ENCODE measurements around the gene C9orf78. TPM values are rescaled to one million over a fixed set of nuclear protein-coding genes. Genes with fewer than 3 reads are reported as not detected.

The C9orf78 gene
- total and polyA plus RNA-seq, 7 donors: 37.1 to 157 (median 53.2) TPM

- DNase-seq (peak in 1 of 2 donors; percentile 38), ATAC-seq (no peak)
- intact Hi-C loops (cut with DNase I): no loop called here
- Histone ChIP-seq H3K9me3 (no peaks in the 10 kb centered on the region), H3K36me3 (ENCODE audit: insufficient read depth in 1 of 2, low read depth in 1 of 2) (peaks cover 0 to 10% of the 10 kb centered on the region in 2 donors), H3K4me3 (no peak overlapping the region), H3K4me1 (no peaks in the 10 kb centered on the region), H3K27me3 (ENCODE audit: insufficient read depth in 3 of 3, low read length in 2 of 3) (no peaks in the 10 kb centered on the region), H3K27ac (no peak overlapping the region)
- 68 to 79% (median 75%) methylated on average over 16 of the region's 16 CpGs for WGBS, 3 donors
- TF ChIP-seq CTCF (IDR thresholded peaks at IDR 0.05): no peak
These were observed 38.6 kb upstream of the C9orf78 start for GRCh38 chr9:129873563-129874190.

GRCh38 chr9:129871046-129871445, 36.0 kb upstream of the C9orf78 start:
- H3K4me1 ChIP-seq: no peaks in the 10 kb centered on the region
- no peak for DNase-seq
- peaks cover 0 to 34% of the 10 kb centered on the region in 2 donors for H3K36me3 ChIP-seq (ENCODE audit: insufficient read depth in 1 of 2, low read depth in 1 of 2)
- TF ChIP-seq CTCF (IDR thresholded peaks at IDR 0.05): no peak
- H3K4me3 ChIP-seq: no peak overlapping the region
- H3K27me3 ChIP-seq (ENCODE audit: insufficient read depth in 3 of 3, low read length in 2 of 3): no peaks in the 10 kb centered on the region
- H3K9me3 ChIP-seq: no peaks in the 10 kb centered on the region
- no peak overlapping the region for H3K27ac ChIP-seq
- intact Hi-C loops (cut with DNase I): no loop called here
- 89 to 91% (median 91%) methylated on average over 10 to 11 of the region's 11 CpGs for WGBS, 3 donors
- ATAC-seq: no peak

DNA sequence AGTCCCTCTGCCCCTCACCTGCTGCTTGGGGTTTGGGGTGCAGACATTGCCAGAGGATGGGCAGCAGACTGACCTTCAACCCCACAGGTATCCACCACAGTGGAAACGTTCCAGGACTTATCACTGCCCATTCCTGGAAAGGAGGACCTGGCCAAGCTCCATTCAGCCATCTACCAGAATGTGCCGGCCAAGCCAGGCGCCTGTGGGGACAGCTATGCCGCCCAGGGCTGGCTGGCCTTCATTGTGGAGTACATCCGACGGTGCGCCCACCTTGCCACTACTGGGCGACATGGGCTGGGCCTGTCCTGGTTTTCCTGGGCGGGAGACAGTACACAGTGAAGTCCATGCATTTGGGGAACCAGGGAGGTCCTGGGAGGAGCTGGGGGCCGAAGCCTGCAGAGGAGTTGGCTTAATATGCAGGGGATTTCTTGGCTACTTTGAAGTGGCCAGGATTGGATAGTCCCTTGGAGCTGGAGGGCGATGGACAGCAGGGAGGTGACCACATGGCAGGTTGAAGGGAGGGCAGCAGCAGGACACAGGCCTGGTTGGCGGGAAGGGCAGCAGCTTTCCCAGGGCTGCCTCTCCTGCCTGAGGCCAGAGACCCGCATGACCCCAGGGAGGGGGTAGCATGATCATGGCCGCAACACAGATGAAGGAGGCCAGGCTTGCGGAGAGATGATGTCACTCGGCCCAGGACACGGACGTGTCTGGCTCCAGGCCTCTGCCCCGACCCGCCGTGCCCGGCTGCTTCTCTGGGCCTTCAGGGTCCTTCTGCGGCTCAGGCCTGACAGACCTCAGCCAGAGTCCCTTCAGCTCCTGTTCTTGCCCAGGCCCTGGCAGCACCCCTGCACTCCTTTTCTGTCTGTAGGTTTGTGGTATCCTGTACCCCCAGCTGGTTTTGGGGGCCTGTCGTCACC, 34.8 kb upstream of the C9orf78 start:
- intact Hi-C loops (cut with DNase I): no loop called here
- WGBS, 3 donors: 85 to 94% (median 89%) methylated on average over 18 to 24 of the region's 24 CpGs
- Histone ChIP-seq H3K36me3 (ENCODE audit: insufficient read depth in 1 of 2, low read depth in 1 of 2) (peaks cover 3 to 44% of the 10 kb centered on the region in 2 donors), H3K27me3 (ENCODE audit: insufficient read depth in 3 of 3, low read length in 2 of 3) (no peaks in the 10 kb centered on the region), H3K4me3 (no peak overlapping the region), H3K4me1 (no peaks in the 10 kb centered on the region), H3K27ac (no peak overlapping the region), H3K9me3 (no peaks in the 10 kb centered on the region)
- peak in 1 of 2 donors; percentile 46 for DNase-seq
- TF ChIP-seq CTCF (IDR thresholded peaks at IDR 0.05): no peak
- no peak for ATAC-seq

DNA sequence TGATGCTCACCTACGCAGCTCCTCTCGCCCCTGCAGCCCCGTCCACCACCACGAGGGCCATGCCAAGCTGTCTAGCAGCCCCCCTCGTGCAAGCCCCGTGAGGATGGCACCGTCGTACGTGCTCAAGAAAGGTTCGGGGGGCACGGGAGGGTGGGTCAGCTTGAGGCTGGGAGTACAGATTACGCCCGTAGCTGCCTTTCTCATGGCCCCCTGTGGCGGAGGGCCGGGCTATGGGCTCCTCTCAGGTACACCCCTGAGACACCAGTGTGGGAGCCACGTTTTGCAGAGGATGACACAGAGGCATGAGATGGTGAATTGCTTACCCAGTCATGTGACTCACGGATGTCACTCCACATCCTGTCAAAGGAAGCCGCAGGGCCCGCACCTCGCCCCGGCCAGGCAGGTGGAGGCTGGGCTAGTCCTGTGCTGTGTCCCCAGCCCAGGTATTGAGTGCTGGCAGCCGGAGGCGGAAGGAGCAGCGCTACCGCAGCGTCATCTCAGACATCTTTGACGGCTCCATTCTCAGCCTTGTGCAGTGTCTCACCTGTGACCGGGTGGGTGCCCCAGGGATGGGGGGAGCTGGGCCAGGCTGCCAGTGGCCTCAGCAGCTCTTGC, 33.9 kb upstream of the C9orf78 start:
- WGBS, 3 donors: 85 to 88% (median 85%) methylated on average over 26 to 28 of the region's 28 CpGs
- Histone ChIP-seq H3K4me1 (no peaks in the 10 kb centered on the region), H3K4me3 (no peak overlapping the region), H3K36me3 (ENCODE audit: insufficient read depth in 1 of 2, low read depth in 1 of 2) (peaks cover 3 to 48% of the 10 kb centered on the region in 2 donors), H3K27ac (no peak overlapping the region), H3K27me3 (ENCODE audit: insufficient read depth in 3 of 3, low read length in 2 of 3) (no peaks in the 10 kb centered on the region), H3K9me3 (no peaks in the 10 kb centered on the region)
- DNase-seq: peak in 1 of 2 donors; percentile 58
- no peak for TF ChIP-seq CTCF (IDR thresholded peaks at IDR 0.05)
- ATAC-seq: peak in 1 of 4 donors; percentile 32
- intact Hi-C loops (cut with DNase I): no loop called here
